SK-N-SH (cell line): ENCODE measurements around the gene ZDHHC11.

ENCODE experiments used
- CTCF ChIP-seq: fragments of 200-600 bp; sonication (generic); IDR thresholded peaks from 2 replicates; pipeline ENCODE4 v1.6.1; 2017; ENCODE audit warnings: antibody characterized with exemption, mild to moderate bottlenecking, moderate library complexity
- NFIC ChIP-seq: IDR thresholded peaks from 2 replicates; pipeline ENCODE4 v1.4.0; 2012; ENCODE audit warnings: borderline replicate concordance
- REST ChIP-seq: IDR thresholded peaks from 2 replicates; pipeline ENCODE4 v1.6.1; 2012; ENCODE audit warnings: mild to moderate bottlenecking, low read depth, low read length, moderate library complexity
- TCF12 ChIP-seq: IDR thresholded peaks from 2 replicates; pipeline ENCODE4 v1.4.0; 2012

- TF ChIP-seq TCF12 (no peak), CTCF (no peak), NFIC (no peak), REST (no peak)
Measured at GRCh38 chr5:856531-857425, 6.0 kb upstream of the ZDHHC11 start.
